ENCODE data around the gene RYR3.
A peak's percentile ranks its signal among the peaks of the same experiment; 100 is the strongest.

The RYR3 gene

GRCh38 chr15:33322091-33322490 lies 11.3 kb downstream of the RYR3 start:
- no peak for DNase-seq

- DNase-seq = no peak
These were observed 13.8 kb downstream of the RYR3 start for GRCh38 chr15:33324609-33325008.

- no peak for DNase-seq
These were observed 16.1 kb downstream of the RYR3 start for GRCh38 chr15:33326908-33327307.

GRCh38 chr15:33328106-33328505 lies 17.3 kb downstream of the RYR3 start:
- no peak for DNase-seq

GRCh38 chr15:33329457-33329856 lies 18.7 kb downstream of the RYR3 start:
- no peak for DNase-seq

GRCh38 chr15:33330931-33331330 lies 20.2 kb downstream of the RYR3 start:
- DNase-seq = peak; percentile 99

GRCh38 chr15:33341953-33342352 lies 31.2 kb downstream of the RYR3 start:
- DNase-seq = peak; percentile 5

- peak; percentile 22 for DNase-seq
These were observed 32.5 kb downstream of the RYR3 start for GRCh38 chr15:33343275-33343674.

- no peak for DNase-seq
These were observed 33.3 kb downstream of the RYR3 start for GRCh38 chr15:33344111-33344510.

- DNase-seq = no peak
These were observed 33.8 kb downstream of the RYR3 start for GRCh38 chr15:33344530-33344929.

- no peak for DNase-seq
These were observed 43.6 kb downstream of the RYR3 start for GRCh38 chr15:33354411-33354810.

GRCh38 chr15:33357845-33358244 lies 47.1 kb downstream of the RYR3 start:
- DNase-seq = no peak

- no peak for DNase-seq
These were observed 47.5 kb downstream of the RYR3 start for GRCh38 chr15:33358306-33358705.

- no peak for DNase-seq
These were observed 50.1 kb downstream of the RYR3 start for GRCh38 chr15:33360886-33361285.

GRCh38 chr15:33369941-33370622 lies 59.3 kb downstream of the RYR3 start:
- DNase-seq = no peak

GRCh38 chr15:33370623-33371020 lies 59.9 kb downstream of the RYR3 start:
- DNase-seq = no peak

GRCh38 chr15:33371159-33371558 lies 60.4 kb downstream of the RYR3 start:
- no peak for DNase-seq

GRCh38 chr15:33374226-33374914 lies 63.6 kb downstream of the RYR3 start:
- no peak for DNase-seq

GRCh38 chr15:33375236-33375635 lies 64.5 kb downstream of the RYR3 start:
- no peak for DNase-seq

GRCh38 chr15:33377204-33377603 lies 66.4 kb downstream of the RYR3 start:
- DNase-seq = no peak

GRCh38 chr15:33378866-33379480 lies 68.2 kb downstream of the RYR3 start:
- DNase-seq = no peak

- DNase-seq = no peak
These were observed 69.6 kb downstream of the RYR3 start for GRCh38 chr15:33380406-33380805.

GRCh38 chr15:33382491-33382890 lies 71.7 kb downstream of the RYR3 start:
- no peak for DNase-seq

- no peak for DNase-seq
These were observed 73.5 kb downstream of the RYR3 start for GRCh38 chr15:33384307-33384706.

Data from NCI-H2227 treated with DMSO at 0.1 percent for 48 hours (cell line).